Glutamatergic neuron (in vitro differentiated cells): ENCODE measurements around the gene ABTB2. TPM values are rescaled to one million over a fixed set of nuclear protein-coding genes. Genes with fewer than 3 reads are reported as not detected.

Source experiments
- DNase-seq: peaks from one replicate; pipeline ENCODE4 v3.0.0; 2022
- H3K27ac Mint-ChIP-seq: one replicate; pipeline ENCODE4 v1.8.0; 2020; ENCODE audit warnings: mild to moderate bottlenecking, mixed read lengths, inconsistent platforms; ENCODE audit not compliant: unreplicated experiment
- H3K27me3 Mint-ChIP-seq: one replicate; pipeline ENCODE4 v1.8.0; 2020; ENCODE audit warnings: mild to moderate bottlenecking, moderate library complexity, mixed read lengths, inconsistent platforms; ENCODE audit not compliant: unreplicated experiment
- H3K36me3 Mint-ChIP-seq: one replicate; pipeline ENCODE4 v1.8.0; 2020; ENCODE audit warnings: mild to moderate bottlenecking, mixed read lengths, inconsistent platforms; ENCODE audit not compliant: unreplicated experiment
- H3K4me1 Mint-ChIP-seq: one replicate; pipeline ENCODE4 v1.8.0; 2020; ENCODE audit warnings: mild to moderate bottlenecking, low read depth, mixed read lengths, inconsistent platforms; ENCODE audit not compliant: unreplicated experiment
- H3K4me3 Mint-ChIP-seq: one replicate; pipeline ENCODE4 v1.8.0; 2020; ENCODE audit warnings: mild to moderate bottlenecking, mixed read lengths, inconsistent platforms; ENCODE audit not compliant: unreplicated experiment
- H3K9me3 Mint-ChIP-seq: one replicate; pipeline ENCODE4 v1.8.0; 2020; ENCODE audit warnings: mild to moderate bottlenecking, moderate library complexity, mixed read lengths, inconsistent platforms; ENCODE audit not compliant: unreplicated experiment
- CTCF ChIP-seq: fragments of 200-600 bp; sonication (generic); IDR thresholded peaks from one replicate; pipeline ENCODE4 v1.5.0; 2021; ENCODE audit not compliant: partially characterized antibody, unreplicated experiment
- total RNA-seq: library from RNA; stranded (reverse); fragmentation: NEBNext Ultra II Directional; extraction: Animal tissue kit (Norgen Biotek cat#: 25700); gene quantifications from one replicate; pipeline ENCODE4 v1.2.1, GENCODE V29; 2021; ENCODE audit not compliant: unreplicated experiment

The ABTB2 gene
- total RNA-seq, 1 donor from 2014 or later, result 9.3 TPM

- no peak for TF ChIP-seq CTCF
- no peaks in the 10 kb centered on the region for H3K36me3 Mint-ChIP-seq
- H3K4me3 Mint-ChIP-seq, result no peak overlapping the region
- H3K4me1 Mint-ChIP-seq, result peaks cover 22% of the 10 kb centered on the region
- H3K27ac Mint-ChIP-seq, result no peak overlapping the region
- H3K9me3 Mint-ChIP-seq, result peaks cover 3% of the 10 kb centered on the region
- peaks cover 3% of the 10 kb centered on the region for H3K27me3 Mint-ChIP-seq
- DNase-seq, result no peak
These were observed 101.7 kb downstream of the ABTB2 start for GRCh38 chr11:34256150-34256549.

GRCh38 chr11:34255101-34255500 is 102.7 kb downstream of the ABTB2 start:
- no peak for TF ChIP-seq CTCF
- peaks cover 20% of the 10 kb centered on the region for H3K4me1 Mint-ChIP-seq
- DNase-seq, result no peak
- H3K4me3 Mint-ChIP-seq, result no peak overlapping the region
- H3K27me3 Mint-ChIP-seq, result peaks cover 3% of the 10 kb centered on the region
- no peak overlapping the region for H3K27ac Mint-ChIP-seq
- H3K36me3 Mint-ChIP-seq, result no peaks in the 10 kb centered on the region
- peaks cover 3% of the 10 kb centered on the region for H3K9me3 Mint-ChIP-seq

GRCh38 chr11:34254011-34254410 is 103.8 kb downstream of the ABTB2 start:
- Mint-ChIP-seq H3K4me1 (peaks cover 18% of the 10 kb centered on the region), H3K9me3 (peaks cover 5% of the 10 kb centered on the region), H3K27me3 (peaks cover 3% of the 10 kb centered on the region), H3K27ac (no peak overlapping the region), H3K4me3 (no peak overlapping the region), H3K36me3 (no peaks in the 10 kb centered on the region)
- no peak for TF ChIP-seq CTCF
- no peak for DNase-seq

GRCh38 chr11:34252651-34253050 is 105.2 kb downstream of the ABTB2 start:
- Mint-ChIP-seq H3K4me1 (peaks cover 18% of the 10 kb centered on the region), H3K4me3 (no peak overlapping the region), H3K9me3 (peaks cover 5% of the 10 kb centered on the region), H3K27me3 (peaks cover 6% of the 10 kb centered on the region), H3K36me3 (no peaks in the 10 kb centered on the region), H3K27ac (no peak overlapping the region)
- no peak for TF ChIP-seq CTCF
- DNase-seq, result no peak

GRCh38 chr11:34252015-34252414 is 105.8 kb downstream of the ABTB2 start:
- no peak for TF ChIP-seq CTCF
- no peaks in the 10 kb centered on the region for H3K36me3 Mint-ChIP-seq
- H3K4me1 Mint-ChIP-seq, result peaks cover 18% of the 10 kb centered on the region
- peaks cover 7% of the 10 kb centered on the region for H3K27me3 Mint-ChIP-seq
- H3K27ac Mint-ChIP-seq, result no peak overlapping the region
- H3K4me3 Mint-ChIP-seq, result no peak overlapping the region
- H3K9me3 Mint-ChIP-seq, result peaks cover 5% of the 10 kb centered on the region
- no peak for DNase-seq
